IMR-90 (cell line): ENCODE measurements around the gene ERGIC2. TPM values are rescaled to one million over a fixed set of nuclear protein-coding genes. Genes with fewer than 3 reads are reported as not detected.

Experiments
- ATAC-seq: fragments of 200-7000 bp; cut with Tn5 transposase; 2 replicates; pipeline ENCODE4 v1.9.1; 2020; ENCODE audit warnings: low read depth, mild to moderate bottlenecking, moderate library complexity
- BruUV-seq: library from RNA; stranded (reverse); fragments of 400-500 nt; replicated peaks from 2 replicates; lab custom pipeline; 2021; lab: Mats Ljungman, UMichigan
- CTCF ChIA-PET: fragments of 300-600 bp; formaldehyde crosslinking; extraction: SDS; loops from one replicate; lab custom pipeline; 2021; ENCODE audit warnings: antibody characterized with exemption; lab: Yijun Ruan, JAX
- POLR2A ChIA-PET: fragments of 300-600 bp; sonication (Branson Sonifier 250); formaldehyde crosslinking; loops from one replicate; lab custom pipeline; 2022; ENCODE audit warnings: antibody characterized with exemption; ENCODE audit not compliant: unreplicated experiment; lab: Charles Lee
- DNase-seq: peaks from one replicate; pipeline ENCODE4 v3.0.0; 2013
- H2AFZ ChIP-seq: replicated peaks from 2 replicates; pipeline ENCODE3; 2013; ENCODE audit warnings: low read length, mild to moderate bottlenecking; ENCODE audit not compliant: poor library complexity
- H2AK5ac ChIP-seq: 2 replicates; pipeline ENCODE4 v1.6.1; 2013; ENCODE audit warnings: low read depth, low read length, inconsistent platforms
- H2AK9ac ChIP-seq: replicated peaks from 2 replicates; pipeline ENCODE3; 2013; ENCODE audit warnings: mild to moderate bottlenecking, low read depth, low read length, moderate library complexity; ENCODE audit not compliant: poor library complexity
- H2BK120ac ChIP-seq: 2 replicates; pipeline ENCODE4 v1.6.1; 2013; ENCODE audit warnings: low read depth, low read length, inconsistent platforms
- H2BK15ac ChIP-seq: 3 replicates; pipeline ENCODE4 v1.6.1; 2013; ENCODE audit warnings: low read depth, low read length, inconsistent platforms
- H2BK20ac ChIP-seq: 2 replicates; pipeline ENCODE4 v1.6.1; 2013; ENCODE audit warnings: low read depth, mild to moderate bottlenecking, inconsistent platforms, low read length, moderate library complexity
- H2BK5ac ChIP-seq: 2 replicates; pipeline ENCODE4 v1.6.1; 2013; ENCODE audit warnings: mild to moderate bottlenecking, low read depth, low read length, inconsistent platforms; ENCODE audit not compliant: poor library complexity, severe bottlenecking
- H3K14ac ChIP-seq: replicated peaks from 2 replicates; pipeline ENCODE4 v1.6.1; 2013; ENCODE audit warnings: low read depth, low read length, inconsistent platforms
- H3K18ac ChIP-seq: 2 replicates; pipeline ENCODE4 v1.6.1; 2013; ENCODE audit warnings: low read depth, low read length, control low read depth
- H3K23ac ChIP-seq: 2 replicates; pipeline ENCODE4 v1.6.1; 2013; ENCODE audit warnings: low read depth, low read length, inconsistent platforms
- H3K27ac ChIP-seq: 2 replicates; pipeline ENCODE4 v1.5.1; 2013; ENCODE audit warnings: mild to moderate bottlenecking, control low read depth, low read length; ENCODE audit not compliant: insufficient read depth
- H3K27me3 ChIP-seq: 2 replicates; pipeline ENCODE4 v1.6.1; 2013; ENCODE audit warnings: low read length; ENCODE audit not compliant: control insufficient read depth, insufficient read depth
- H3K36me3 ChIP-seq: 2 replicates; pipeline ENCODE4 v1.6.1; 2013; ENCODE audit warnings: low read length, mixed read lengths; ENCODE audit not compliant: control insufficient read depth, insufficient read depth
- H3K4ac ChIP-seq: 2 replicates; pipeline ENCODE4 v1.6.1; 2013; ENCODE audit warnings: low read depth, low read length, inconsistent platforms
- H3K4me1 ChIP-seq: 2 replicates; pipeline ENCODE4 v1.6.1; 2013; ENCODE audit warnings: low read length, mixed read lengths; ENCODE audit not compliant: control insufficient read depth, insufficient read depth
- H3K4me2 ChIP-seq: 2 replicates; pipeline ENCODE4 v1.6.1; 2013; ENCODE audit warnings: low read depth, mild to moderate bottlenecking, control low read depth, low read length, moderate library complexity
- H3K4me3 ChIP-seq: 2 replicates; pipeline ENCODE4 v1.5.1; 2013; ENCODE audit warnings: low read depth, mild to moderate bottlenecking, control low read depth, low read length, moderate library complexity; ENCODE audit not compliant: insufficient read depth
- H3K56ac ChIP-seq: 2 replicates; pipeline ENCODE4 v1.6.1; 2013; ENCODE audit warnings: low read length, inconsistent platforms; ENCODE audit not compliant: insufficient read depth; ENCODE audit errors: extremely low read depth
- H3K79me1 ChIP-seq, 2 experiments: 2 replicates each; pipeline ENCODE4 v1.6.1; 2013; ENCODE audit warnings: low read length in 2 of 2, inconsistent platforms in 1 of 2, low read depth in 1 of 2
- H3K9ac ChIP-seq: 2 replicates; pipeline ENCODE4 v1.6.1; 2013; ENCODE audit warnings: low read depth, low read length, control low read depth
- H3K9me1 ChIP-seq: 2 replicates; pipeline ENCODE4 v1.6.1; 2013; ENCODE audit warnings: low read length, inconsistent platforms; ENCODE audit not compliant: insufficient read depth
- H3K9me3 ChIP-seq: 2 replicates; pipeline ENCODE4 v1.6.1; 2013; ENCODE audit warnings: low read length; ENCODE audit not compliant: control insufficient read depth, insufficient read depth
- H4K20me1 ChIP-seq: 2 replicates; pipeline ENCODE4 v1.6.1; 2013; ENCODE audit warnings: low read length, inconsistent platforms; ENCODE audit not compliant: insufficient read depth
- H4K5ac ChIP-seq: 2 replicates; pipeline ENCODE4 v1.6.1; 2013; ENCODE audit warnings: mild to moderate bottlenecking, low read depth, low read length, control low read depth
- H4K8ac ChIP-seq, 2 experiments: 2 replicates each; pipeline ENCODE4 v1.6.1; 2013; ENCODE audit warnings: low read depth in 2 of 2, low read length in 2 of 2, control low read depth in 1 of 2, inconsistent platforms in 1 of 2
- H4K91ac ChIP-seq: 2 replicates; pipeline ENCODE4 v1.6.1; 2013; ENCODE audit warnings: low read depth, low read length, inconsistent platforms; ENCODE audit not compliant: insufficient read depth
- BHLHE40 ChIP-seq: fragments of 150-350 bp; IDR thresholded peaks from 2 replicates; pipeline ENCODE4 v1.6.1; 2016; ENCODE audit warnings: mild to moderate bottlenecking, low read depth, low read length
- CEBPB ChIP-seq: IDR thresholded peaks from 2 replicates; pipeline ENCODE4 v1.6.1; 2012; ENCODE audit warnings: low read depth, low read length, improper control_type of control experiment
- FOS ChIP-seq: fragments of 150-350 bp; IDR thresholded peaks from 2 replicates; pipeline ENCODE4 v1.6.1; 2016; ENCODE audit warnings: low read depth, low read length
- MAFK ChIP-seq: IDR thresholded peaks from 2 replicates; pipeline ENCODE4 v1.6.1; 2012; ENCODE audit warnings: low read depth, low read length, improper control_type of control experiment
- MXI1 ChIP-seq: IDR thresholded peaks from 2 replicates; pipeline ENCODE4 v1.6.1; 2012; ENCODE audit warnings: low read depth, mild to moderate bottlenecking, low read length, moderate library complexity, borderline replicate concordance
- NFE2L2 ChIP-seq: fragments of 150-350 bp; IDR thresholded peaks from 2 replicates; pipeline ENCODE4 v1.6.1; 2016; ENCODE audit warnings: low read depth, mild to moderate bottlenecking, low read length
- POLR2A ChIP-seq: IDR thresholded peaks from 2 replicates; pipeline ENCODE4 v1.6.1; 2012; ENCODE audit warnings: mild to moderate bottlenecking, low read depth, low read length
- RCOR1 ChIP-seq: IDR thresholded peaks from 2 replicates; pipeline ENCODE4 v1.6.1; 2012; ENCODE audit warnings: mild to moderate bottlenecking, low read length, improper control_type of control experiment; ENCODE audit not compliant: insufficient replicate concordance
- RFX5 ChIP-seq: IDR thresholded peaks from 2 replicates; pipeline ENCODE4 v1.8.0; 2012; ENCODE audit warnings: low read depth, mild to moderate bottlenecking, low read length, moderate library complexity
- WGBS, 2 experiments: methylation state at CpG; one replicate each; pipeline versions ENCODE4 v1.1.5 to v1.1.7; 2013; ENCODE audit warnings: missing lambda C conversion rate in 2 of 2; ENCODE audit not compliant: insufficient read length in 1 of 2; ENCODE audit errors: extremely low coverage in 2 of 2; 5-methylcytosine and 5-hydroxymethylcytosine counted together
- dilution Hi-C: fragments of 300-500 bp; cut with HindIII; formaldehyde crosslinking; loops from one replicate; pipeline ENCODE4 v1.14.3; 2018; ENCODE audit warnings: low sequenced_read_pairs; ENCODE audit not compliant: unreplicated experiment
- in situ Hi-C: fragments of 300-500 bp; cut with MboI; formaldehyde crosslinking; loops from 3 replicates; pipeline ENCODE4 v1.14.3; 2019; ENCODE audit warnings: low sequenced_read_pairs, inconsistent platforms, mixed read lengths
- intact Hi-C: fragments of 100-400 bp; cut with micrococcal nuclease; formaldehyde crosslinking; loops from 2 replicates; pipeline ENCODE4 v1.10.0; 2022
- polyA plus RNA-seq, 3 experiments: library from polyadenylated mRNA; depleted of rRNA; stranded (reverse); fragments of >200 nt; gene quantifications; 2 replicates each; pipeline ENCODE4 v1.2.3, GENCODE V29; 2012; ENCODE audit warnings: low replicate concordance in 1 of 3
- total RNA-seq: library from RNA; depleted of rRNA; stranded (reverse); fragments of >200 nt; gene quantifications from 2 replicates; pipeline ENCODE4 v1.2.3, GENCODE V29; 2012
- TF ChIP-seq, protein P1 (sequence below): conservative IDR thresholded peaks from 2 replicates; pipeline ENCODE4 v1.5.1; 2012; ENCODE audit warnings: mild to moderate bottlenecking, low read depth, low read length, improper control_type of control experiment
- TF ChIP-seq, protein P2 (sequence below): fragments of 150-350 bp; IDR thresholded peaks from 2 replicates; pipeline ENCODE4 v1.6.1; 2017; ENCODE audit warnings: mild to moderate bottlenecking, antibody characterized with exemption, low read length, low read depth
- TF ChIP-seq, protein P3 (sequence below): fragments of 150-350 bp; IDR thresholded peaks from 2 replicates; pipeline ENCODE4 v1.6.1; 2016; ENCODE audit warnings: low read depth, mild to moderate bottlenecking, low read length, moderate library complexity, borderline replicate concordance

ERGIC2 gene
- total and polyA plus RNA-seq, 2 of the 4 experiments (the other 2 are of a cell fraction) = 41.0 to 45.3 TPM

DNA sequence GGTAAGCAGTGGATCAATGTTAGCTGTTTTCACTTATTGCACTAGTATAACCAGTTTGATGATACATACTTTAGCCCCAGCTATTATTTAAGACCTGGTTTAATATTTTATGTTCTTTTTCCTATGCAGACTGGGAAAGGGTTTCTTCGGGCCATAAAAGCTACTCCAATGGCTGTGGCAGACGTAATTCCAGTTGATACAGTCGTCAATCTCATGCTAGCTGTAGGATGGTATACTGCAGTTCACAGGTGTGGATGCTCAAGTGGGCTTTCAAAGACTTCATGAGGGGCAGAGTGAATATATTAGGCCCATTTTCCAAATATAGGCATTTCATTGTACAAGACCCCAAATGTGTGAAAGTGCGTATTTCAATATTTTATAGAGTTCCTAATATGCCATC lies 70.1 kb downstream of the ERGIC2 start:
- Histone ChIP-seq H4K91ac (no peak overlapping the region; the same call in 1 of the 2 replicates), H3K27me3 (no peaks in the 10 kb centered on the region), H3K4me2 (no peak overlapping the region), H2BK20ac (no peak overlapping the region), H2BK5ac (no peak overlapping the region), H2BK120ac (no peak overlapping the region), H3K23ac (no peak overlapping the region), H4K5ac (no peak overlapping the region), H4K8ac (no peak overlapping the region), H4K20me1 (no peaks in the 10 kb centered on the region), H3K79me1 (no peaks in the 10 kb centered on the region), H3K4me1 (no peaks in the 10 kb centered on the region), H2AK5ac (no peak overlapping the region), H3K9ac (no peak overlapping the region), H2BK15ac (no peak overlapping the region), H3K56ac (no peak overlapping the region), H3K9me3 (no peaks in the 10 kb centered on the region), H3K9me1 (no peaks in the 10 kb centered on the region), H3K36me3 (no peaks in the 10 kb centered on the region), H3K18ac (no peak overlapping the region), H3K27ac (no peak overlapping the region), H2AFZ (no peak overlapping the region), H3K14ac (no peak overlapping the region), H2AK9ac (no peak overlapping the region), H3K4me3 (no peak overlapping the region), H3K4ac (no peak overlapping the region)
- BruUV-seq = no TSS peak
- intact Hi-C loops = no loop called here
- in situ Hi-C loops = no loop called here
- DNase-seq (no peak), ATAC-seq (no peak)
- dilution Hi-C loops = no loop called here
- TF ChIP-seq RCOR1 = no peak
- no peak for TF ChIP-seq BHLHE40
- TF ChIP-seq, protein P1, sequence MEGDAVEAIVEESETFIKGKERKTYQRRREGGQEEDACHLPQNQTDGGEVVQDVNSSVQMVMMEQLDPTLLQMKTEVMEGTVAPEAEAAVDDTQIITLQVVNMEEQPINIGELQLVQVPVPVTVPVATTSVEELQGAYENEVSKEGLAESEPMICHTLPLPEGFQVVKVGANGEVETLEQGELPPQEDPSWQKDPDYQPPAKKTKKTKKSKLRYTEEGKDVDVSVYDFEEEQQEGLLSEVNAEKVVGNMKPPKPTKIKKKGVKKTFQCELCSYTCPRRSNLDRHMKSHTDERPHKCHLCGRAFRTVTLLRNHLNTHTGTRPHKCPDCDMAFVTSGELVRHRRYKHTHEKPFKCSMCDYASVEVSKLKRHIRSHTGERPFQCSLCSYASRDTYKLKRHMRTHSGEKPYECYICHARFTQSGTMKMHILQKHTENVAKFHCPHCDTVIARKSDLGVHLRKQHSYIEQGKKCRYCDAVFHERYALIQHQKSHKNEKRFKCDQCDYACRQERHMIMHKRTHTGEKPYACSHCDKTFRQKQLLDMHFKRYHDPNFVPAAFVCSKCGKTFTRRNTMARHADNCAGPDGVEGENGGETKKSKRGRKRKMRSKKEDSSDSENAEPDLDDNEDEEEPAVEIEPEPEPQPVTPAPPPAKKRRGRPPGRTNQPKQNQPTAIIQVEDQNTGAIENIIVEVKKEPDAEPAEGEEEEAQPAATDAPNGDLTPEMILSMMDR = no peak
- TF ChIP-seq MXI1 = no peak
- no peak for TF ChIP-seq MAFK
- TF ChIP-seq, protein P2, sequence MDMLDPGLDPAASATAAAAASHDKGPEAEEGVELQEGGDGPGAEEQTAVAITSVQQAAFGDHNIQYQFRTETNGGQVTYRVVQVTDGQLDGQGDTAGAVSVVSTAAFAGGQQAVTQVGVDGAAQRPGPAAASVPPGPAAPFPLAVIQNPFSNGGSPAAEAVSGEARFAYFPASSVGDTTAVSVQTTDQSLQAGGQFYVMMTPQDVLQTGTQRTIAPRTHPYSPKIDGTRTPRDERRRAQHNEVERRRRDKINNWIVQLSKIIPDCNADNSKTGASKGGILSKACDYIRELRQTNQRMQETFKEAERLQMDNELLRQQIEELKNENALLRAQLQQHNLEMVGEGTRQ = no peak
- no peak for TF ChIP-seq NFE2L2
- TF ChIP-seq CEBPB = no peak
- TF ChIP-seq POLR2A = no peak
- TF ChIP-seq FOS = no peak
- TF ChIP-seq RFX5 = no peak
- TF ChIP-seq, protein P3, sequence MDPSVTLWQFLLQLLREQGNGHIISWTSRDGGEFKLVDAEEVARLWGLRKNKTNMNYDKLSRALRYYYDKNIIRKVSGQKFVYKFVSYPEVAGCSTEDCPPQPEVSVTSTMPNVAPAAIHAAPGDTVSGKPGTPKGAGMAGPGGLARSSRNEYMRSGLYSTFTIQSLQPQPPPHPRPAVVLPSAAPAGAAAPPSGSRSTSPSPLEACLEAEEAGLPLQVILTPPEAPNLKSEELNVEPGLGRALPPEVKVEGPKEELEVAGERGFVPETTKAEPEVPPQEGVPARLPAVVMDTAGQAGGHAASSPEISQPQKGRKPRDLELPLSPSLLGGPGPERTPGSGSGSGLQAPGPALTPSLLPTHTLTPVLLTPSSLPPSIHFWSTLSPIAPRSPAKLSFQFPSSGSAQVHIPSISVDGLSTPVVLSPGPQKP = no peak
- CTCF ChIA-PET = no interaction called here
- WGBS, 2 experiments = no CpG with 5 or more reads among the region's 4 CpGs
- POLR2A ChIA-PET = no interaction called here
